Pons (tissue), 1 donor: ENCODE results near the gene RTF1.
"Not testable (repeated sequence)": the region's sequence is repeated elsewhere in the genome, so short reads cannot be mapped to it uniquely, and the experiment has no call there.

ENCODE experiments used
- DNase-seq: peaks from one replicate; pipeline ENCODE4 v3.0.0-alpha.2; 2016; ENCODE audit warnings: low spot score

Gene RTF1

GRCh38 chr15:41437448-41437847 is 20.6 kb downstream of the RTF1 start:
- no peak for DNase-seq

- no peak for DNase-seq
Measured at GRCh38 chr15:41438206-41438605, 21.3 kb downstream of the RTF1 start.

GRCh38 chr15:41438745-41439144 is 21.9 kb downstream of the RTF1 start:
- not testable (repeated sequence) for DNase-seq

GRCh38 chr15:41443275-41443674 is 26.4 kb downstream of the RTF1 start:
- no peak for DNase-seq

- DNase-seq = no peak
Measured at GRCh38 chr15:41445399-41445798, 28.5 kb downstream of the RTF1 start.

- DNase-seq = no peak
Measured at GRCh38 chr15:41462084-41462795, 45.3 kb downstream of the RTF1 start.

- no peak for DNase-seq
Measured at GRCh38 chr15:41464889-41465580, 48.1 kb downstream of the RTF1 start.

GRCh38 chr15:41465822-41466421 is 49.0 kb downstream of the RTF1 start:
- DNase-seq = peak; percentile 58

- DNase-seq = no peak
Measured at GRCh38 chr15:41466711-41467110, 49.8 kb downstream of the RTF1 start.

GRCh38 chr15:41469644-41470043 is 52.7 kb downstream of the RTF1 start:
- DNase-seq = not testable (repeated sequence)

GRCh38 chr15:41473418-41473817 is 56.5 kb downstream of the RTF1 start:
- no peak for DNase-seq

GRCh38 chr15:41474436-41474835 is 57.5 kb downstream of the RTF1 start:
- no peak for DNase-seq

GRCh38 chr15:41474941-41475340 is 58.0 kb downstream of the RTF1 start:
- DNase-seq = no peak

- DNase-seq = no peak
Measured at GRCh38 chr15:41476416-41477048, 59.6 kb downstream of the RTF1 start.

GRCh38 chr15:41480396-41481140 is 63.7 kb downstream of the RTF1 start:
- no peak for DNase-seq

GRCh38 chr15:41482110-41482877 is 65.4 kb downstream of the RTF1 start:
- no peak for DNase-seq

GRCh38 chr15:41483115-41483514 is 66.2 kb downstream of the RTF1 start:
- DNase-seq = no peak

- no peak for DNase-seq
Measured at GRCh38 chr15:41483519-41483918, 66.6 kb downstream of the RTF1 start.

GRCh38 chr15:41484937-41485625 is 68.2 kb downstream of the RTF1 start:
- DNase-seq = no peak

- DNase-seq = no peak
Measured at GRCh38 chr15:41486286-41486685, 69.4 kb downstream of the RTF1 start.

GRCh38 chr15:41487381-41487780 is 70.5 kb downstream of the RTF1 start:
- DNase-seq = no peak
